ENCODE data around the gene IGFBP5. TPM values are rescaled to one million over a fixed set of nuclear protein-coding genes. Genes with fewer than 3 reads are reported as not detected.
A peak's percentile ranks its signal among the peaks of the same experiment; 100 is the strongest.

The IGFBP5 gene
- total RNA-seq, 1 donor from 2014 or later, result 73.9 TPM

- no peak for DNase-seq (ENCODE audit: low spot score, unreplicated experiment)
Observed at GRCh38 chr2:216698895-216699294, 3.5 kb upstream of the IGFBP5 start.

GRCh38 chr2:216698293-216698692, 2.9 kb upstream of the IGFBP5 start:
- Mint-ChIP-seq H3K4me1 (ENCODE audit: low read depth) (peaks cover 24% of the 10 kb centered on the region), H3K27ac (peak overlapping the region; percentile 16), H3K36me3 (ENCODE audit: insufficient read depth) (peaks cover 3% of the 10 kb centered on the region), H3K9me3 (ENCODE audit: low read depth) (no peaks in the 10 kb centered on the region), H3K27me3 (peaks cover 3% of the 10 kb centered on the region), H3K4me3 (ENCODE audit: low read depth) (no peak overlapping the region)
- TF ChIP-seq CTCF (IDR thresholded peaks at IDR 0.05; ENCODE audit: unreplicated experiment), result no peak
- DNase-seq (ENCODE audit: low spot score, unreplicated experiment), result no peak

More at GRCh38 chr2:216698895-216699294, 3.5 kb upstream of the IGFBP5 start:
- peaks cover 21% of the 10 kb centered on the region for H3K4me1 Mint-ChIP-seq (ENCODE audit: low read depth)
- H3K36me3 Mint-ChIP-seq (ENCODE audit: insufficient read depth), result peaks cover 3% of the 10 kb centered on the region
- no peaks in the 10 kb centered on the region for H3K9me3 Mint-ChIP-seq (ENCODE audit: low read depth)
- TF ChIP-seq CTCF (IDR thresholded peaks at IDR 0.05; ENCODE audit: unreplicated experiment), result peak; percentile 68
- H3K27ac Mint-ChIP-seq, result no peak overlapping the region
- H3K4me3 Mint-ChIP-seq (ENCODE audit: low read depth), result no peak overlapping the region
- H3K27me3 Mint-ChIP-seq, result peaks cover 3% of the 10 kb centered on the region

GRCh38 chr2:216696751-216697560, 1.6 kb upstream of the IGFBP5 start:
- no peaks in the 10 kb centered on the region for H3K36me3 Mint-ChIP-seq (ENCODE audit: insufficient read depth)
- peaks cover 3% of the 10 kb centered on the region for H3K27me3 Mint-ChIP-seq
- TF ChIP-seq CTCF (IDR thresholded peaks at IDR 0.05; ENCODE audit: unreplicated experiment), result peak; percentile 56
- H3K9me3 Mint-ChIP-seq (ENCODE audit: low read depth), result no peaks in the 10 kb centered on the region
- DNase-seq (ENCODE audit: low spot score, unreplicated experiment), result no peak
- H3K4me1 Mint-ChIP-seq (ENCODE audit: low read depth), result peaks cover 30% of the 10 kb centered on the region
- H3K27ac Mint-ChIP-seq, result peak overlapping the region; percentile 50
- no peak overlapping the region for H3K4me3 Mint-ChIP-seq (ENCODE audit: low read depth)

GRCh38 chr2:216696321-216696720, 972 bp upstream of the IGFBP5 start:
- Mint-ChIP-seq H3K4me3 (ENCODE audit: low read depth) (peak overlapping the region; percentile 73), H3K36me3 (ENCODE audit: insufficient read depth) (no peaks in the 10 kb centered on the region), H3K27ac (peak overlapping the region; percentile 22), H3K4me1 (ENCODE audit: low read depth) (peaks cover 34% of the 10 kb centered on the region), H3K27me3 (peaks cover 3% of the 10 kb centered on the region), H3K9me3 (ENCODE audit: low read depth) (no peaks in the 10 kb centered on the region)
- no peak for DNase-seq (ENCODE audit: low spot score, unreplicated experiment)
- TF ChIP-seq CTCF (IDR thresholded peaks at IDR 0.05; ENCODE audit: unreplicated experiment), result no peak

GRCh38 chr2:216694826-216695217, 527 bp downstream of the IGFBP5 start:
- H3K9me3 Mint-ChIP-seq (ENCODE audit: low read depth), result no peaks in the 10 kb centered on the region
- peak overlapping the region; percentile 73 for H3K4me3 Mint-ChIP-seq (ENCODE audit: low read depth)
- H3K27ac Mint-ChIP-seq, result peak overlapping the region; percentile 91
- H3K4me1 Mint-ChIP-seq (ENCODE audit: low read depth), result peaks cover 43% of the 10 kb centered on the region
- H3K36me3 Mint-ChIP-seq (ENCODE audit: insufficient read depth), result no peaks in the 10 kb centered on the region
- no peak for TF ChIP-seq CTCF (IDR thresholded peaks at IDR 0.05; ENCODE audit: unreplicated experiment)
- no peak for DNase-seq (ENCODE audit: low spot score, unreplicated experiment)
- H3K27me3 Mint-ChIP-seq, result peaks cover 3% of the 10 kb centered on the region
